GM23338 (cell line): ENCODE results near the gene PER2. TPM values are rescaled to one million over a fixed set of nuclear protein-coding genes. Genes with fewer than 3 reads are reported as not detected.

Experiments
- polyA plus RNA-seq: library from polyadenylated mRNA; unstranded; fragments of >200 nt; fragmentation: Nextera tagmentation; extraction: Ambion mirVana; gene quantifications from 2 replicates; pipeline ENCODE4 v1.2.1, GENCODE V29; 2016
- total RNA-seq: library from RNA; depleted of rRNA; stranded (reverse); fragments of >200 nt; shearing (Covaris generic); gene quantifications from 2 replicates; pipeline ENCODE4 v1.2.3, GENCODE V29; 2014
- TF ChIP-seq, protein P1 (sequence below): fragments of 250-450 bp; sonication (Bioruptor Pico); IDR thresholded peaks from 2 replicates; pipeline ENCODE4 v1.5.0; 2020; ENCODE audit warnings: mild to moderate bottlenecking, moderate library complexity
- TF ChIP-seq, protein P2 (sequence below): IDR thresholded peaks from one replicate; pipeline ENCODE4 v1.6.1; 2018; ENCODE audit warnings: antibody characterized with exemption; ENCODE audit not compliant: unreplicated experiment

The PER2 gene
- total and polyA plus RNA-seq, 2 experiments from 2014 or later: 2.2 to 4.6 TPM

DNA sequence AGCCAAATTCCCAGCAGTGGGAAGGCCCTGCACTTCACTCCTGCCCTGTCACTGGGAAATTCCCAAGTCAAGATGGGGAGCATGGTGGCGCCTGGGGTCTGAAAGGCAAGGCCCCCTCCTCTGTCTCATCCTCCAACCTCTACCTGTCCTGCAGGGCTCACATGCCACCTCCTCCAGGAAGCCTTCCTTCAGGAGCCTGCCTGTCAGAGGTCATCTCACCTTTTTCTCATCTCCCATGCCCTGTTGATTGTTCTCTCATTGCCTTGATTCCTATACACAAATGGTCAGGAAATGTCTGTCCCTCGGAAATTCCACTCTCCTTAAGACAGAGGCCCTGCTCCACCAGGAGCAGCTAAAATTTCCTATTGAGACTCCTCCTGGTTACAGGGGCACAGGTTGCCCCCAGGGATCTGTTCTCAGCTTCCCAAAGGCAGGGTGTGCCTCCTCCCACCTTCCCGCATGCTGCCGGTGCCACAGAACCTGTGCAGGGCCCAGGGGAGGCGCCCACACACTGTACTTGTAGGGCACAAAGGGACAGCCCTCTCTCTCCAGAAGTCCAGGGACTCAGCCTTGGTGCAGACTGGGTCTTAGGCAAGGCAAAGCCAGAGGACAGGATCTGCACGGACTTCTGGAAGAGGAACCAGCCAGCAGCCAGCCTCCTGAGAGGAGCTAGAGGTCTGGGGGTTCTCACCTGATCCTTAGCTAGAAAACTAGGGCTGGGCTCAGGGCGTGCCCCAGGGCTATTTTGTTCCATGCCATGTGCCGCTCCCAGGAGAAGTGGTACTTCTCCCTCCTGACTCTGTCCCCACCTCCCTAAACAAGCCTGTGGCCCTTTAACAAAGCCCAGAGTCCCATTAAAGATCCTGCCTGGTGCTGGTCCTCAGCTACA lies 61.5 kb downstream of the PER2 start (continued):
- TF ChIP-seq, protein P1, sequence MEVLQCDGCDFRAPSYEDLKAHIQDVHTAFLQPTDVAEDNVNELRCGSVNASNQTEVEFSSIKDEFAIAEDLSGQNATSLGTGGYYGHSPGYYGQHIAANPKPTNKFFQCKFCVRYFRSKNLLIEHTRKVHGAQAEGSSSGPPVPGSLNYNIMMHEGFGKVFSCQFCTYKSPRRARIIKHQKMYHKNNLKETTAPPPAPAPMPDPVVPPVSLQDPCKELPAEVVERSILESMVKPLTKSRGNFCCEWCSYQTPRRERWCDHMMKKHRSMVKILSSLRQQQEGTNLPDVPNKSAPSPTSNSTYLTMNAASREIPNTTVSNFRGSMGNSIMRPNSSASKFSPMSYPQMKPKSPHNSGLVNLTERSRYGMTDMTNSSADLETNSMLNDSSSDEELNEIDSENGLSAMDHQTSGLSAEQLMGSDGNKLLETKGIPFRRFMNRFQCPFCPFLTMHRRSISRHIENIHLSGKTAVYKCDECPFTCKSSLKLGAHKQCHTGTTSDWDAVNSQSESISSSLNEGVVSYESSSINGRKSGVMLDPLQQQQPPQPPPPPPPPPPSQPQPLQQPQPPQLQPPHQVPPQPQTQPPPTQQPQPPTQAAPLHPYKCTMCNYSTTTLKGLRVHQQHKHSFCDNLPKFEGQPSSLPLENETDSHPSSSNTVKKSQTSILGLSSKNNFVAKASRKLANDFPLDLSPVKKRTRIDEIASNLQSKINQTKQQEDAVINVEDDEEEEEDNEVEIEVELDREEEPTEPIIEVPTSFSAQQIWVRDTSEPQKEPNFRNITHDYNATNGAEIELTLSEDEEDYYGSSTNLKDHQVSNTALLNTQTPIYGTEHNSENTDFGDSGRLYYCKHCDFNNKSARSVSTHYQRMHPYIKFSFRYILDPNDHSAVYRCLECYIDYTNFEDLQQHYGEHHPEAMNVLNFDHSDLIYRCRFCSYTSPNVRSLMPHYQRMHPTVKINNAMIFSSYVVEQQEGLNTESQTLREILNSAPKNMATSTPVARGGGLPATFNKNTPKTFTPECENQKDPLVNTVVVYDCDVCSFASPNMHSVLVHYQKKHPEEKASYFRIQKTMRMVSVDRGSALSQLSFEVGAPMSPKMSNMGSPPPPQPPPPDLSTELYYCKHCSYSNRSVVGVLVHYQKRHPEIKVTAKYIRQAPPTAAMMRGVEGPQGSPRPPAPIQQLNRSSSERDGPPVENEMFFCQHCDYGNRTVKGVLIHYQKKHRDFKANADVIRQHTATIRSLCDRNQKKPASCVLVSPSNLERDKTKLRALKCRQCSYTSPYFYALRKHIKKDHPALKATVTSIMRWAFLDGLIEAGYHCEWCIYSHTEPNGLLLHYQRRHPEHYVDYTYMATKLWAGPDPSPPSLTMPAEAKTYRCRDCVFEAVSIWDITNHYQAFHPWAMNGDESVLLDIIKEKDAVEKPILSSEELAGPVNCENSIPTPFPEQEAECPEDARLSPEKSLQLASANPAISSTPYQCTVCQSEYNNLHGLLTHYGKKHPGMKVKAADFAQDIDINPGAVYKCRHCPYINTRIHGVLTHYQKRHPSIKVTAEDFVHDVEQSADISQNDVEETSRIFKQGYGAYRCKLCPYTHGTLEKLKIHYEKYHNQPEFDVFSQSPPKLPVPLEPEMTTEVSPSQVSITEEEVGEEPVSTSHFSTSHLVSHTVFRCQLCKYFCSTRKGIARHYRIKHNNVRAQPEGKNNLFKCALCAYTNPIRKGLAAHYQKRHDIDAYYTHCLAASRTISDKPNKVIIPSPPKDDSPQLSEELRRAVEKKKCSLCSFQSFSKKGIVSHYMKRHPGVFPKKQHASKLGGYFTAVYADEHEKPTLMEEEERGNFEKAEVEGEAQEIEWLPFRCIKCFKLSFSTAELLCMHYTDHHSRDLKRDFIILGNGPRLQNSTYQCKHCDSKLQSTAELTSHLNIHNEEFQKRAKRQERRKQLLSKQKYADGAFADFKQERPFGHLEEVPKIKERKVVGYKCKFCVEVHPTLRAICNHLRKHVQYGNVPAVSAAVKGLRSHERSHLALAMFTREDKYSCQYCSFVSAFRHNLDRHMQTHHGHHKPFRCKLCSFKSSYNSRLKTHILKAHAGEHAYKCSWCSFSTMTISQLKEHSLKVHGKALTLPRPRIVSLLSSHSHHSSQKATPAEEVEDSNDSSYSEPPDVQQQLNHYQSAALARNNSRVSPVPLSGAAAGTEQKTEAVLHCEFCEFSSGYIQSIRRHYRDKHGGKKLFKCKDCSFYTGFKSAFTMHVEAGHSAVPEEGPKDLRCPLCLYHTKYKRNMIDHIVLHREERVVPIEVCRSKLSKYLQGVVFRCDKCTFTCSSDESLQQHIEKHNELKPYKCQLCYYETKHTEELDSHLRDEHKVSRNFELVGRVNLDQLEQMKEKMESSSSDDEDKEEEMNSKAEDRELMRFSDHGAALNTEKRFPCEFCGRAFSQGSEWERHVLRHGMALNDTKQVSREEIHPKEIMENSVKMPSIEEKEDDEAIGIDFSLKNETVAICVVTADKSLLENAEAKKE (CRISPR knock-in tag): no peak
- TF ChIP-seq, protein P2, sequence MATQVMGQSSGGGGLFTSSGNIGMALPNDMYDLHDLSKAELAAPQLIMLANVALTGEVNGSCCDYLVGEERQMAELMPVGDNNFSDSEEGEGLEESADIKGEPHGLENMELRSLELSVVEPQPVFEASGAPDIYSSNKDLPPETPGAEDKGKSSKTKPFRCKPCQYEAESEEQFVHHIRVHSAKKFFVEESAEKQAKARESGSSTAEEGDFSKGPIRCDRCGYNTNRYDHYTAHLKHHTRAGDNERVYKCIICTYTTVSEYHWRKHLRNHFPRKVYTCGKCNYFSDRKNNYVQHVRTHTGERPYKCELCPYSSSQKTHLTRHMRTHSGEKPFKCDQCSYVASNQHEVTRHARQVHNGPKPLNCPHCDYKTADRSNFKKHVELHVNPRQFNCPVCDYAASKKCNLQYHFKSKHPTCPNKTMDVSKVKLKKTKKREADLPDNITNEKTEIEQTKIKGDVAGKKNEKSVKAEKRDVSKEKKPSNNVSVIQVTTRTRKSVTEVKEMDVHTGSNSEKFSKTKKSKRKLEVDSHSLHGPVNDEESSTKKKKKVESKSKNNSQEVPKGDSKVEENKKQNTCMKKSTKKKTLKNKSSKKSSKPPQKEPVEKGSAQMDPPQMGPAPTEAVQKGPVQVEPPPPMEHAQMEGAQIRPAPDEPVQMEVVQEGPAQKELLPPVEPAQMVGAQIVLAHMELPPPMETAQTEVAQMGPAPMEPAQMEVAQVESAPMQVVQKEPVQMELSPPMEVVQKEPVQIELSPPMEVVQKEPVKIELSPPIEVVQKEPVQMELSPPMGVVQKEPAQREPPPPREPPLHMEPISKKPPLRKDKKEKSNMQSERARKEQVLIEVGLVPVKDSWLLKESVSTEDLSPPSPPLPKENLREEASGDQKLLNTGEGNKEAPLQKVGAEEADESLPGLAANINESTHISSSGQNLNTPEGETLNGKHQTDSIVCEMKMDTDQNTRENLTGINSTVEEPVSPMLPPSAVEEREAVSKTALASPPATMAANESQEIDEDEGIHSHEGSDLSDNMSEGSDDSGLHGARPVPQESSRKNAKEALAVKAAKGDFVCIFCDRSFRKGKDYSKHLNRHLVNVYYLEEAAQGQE: no peak
